GM18526 (cell line): ENCODE measurements around the gene PCSK5.

ENCODE experiments used
- POLR2A ChIP-seq: IDR thresholded peaks from 3 replicates; pipeline ENCODE4 v1.6.1; 2011; ENCODE audit not compliant: insufficient read length; ENCODE audit errors: extremely low read depth

PCSK5 gene

DNA sequence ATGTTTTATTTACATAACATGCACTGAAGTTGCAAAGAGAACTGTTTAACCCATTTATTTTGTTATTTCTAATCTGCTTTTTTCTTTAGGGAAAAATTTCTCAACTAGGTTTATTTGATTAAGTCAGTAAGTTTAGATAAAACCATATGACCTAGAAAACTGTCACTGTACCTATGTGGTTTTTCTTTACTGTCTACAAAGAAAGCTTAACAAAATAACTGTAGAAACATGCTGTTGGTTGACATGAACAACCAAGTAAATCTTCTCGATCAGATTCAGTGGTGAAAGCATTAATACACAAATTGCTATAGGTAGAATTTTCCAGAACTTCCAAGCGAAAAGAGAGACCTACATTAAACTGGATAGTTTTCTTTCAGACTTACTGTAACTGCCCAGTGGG lies 137.4 kb downstream of the PCSK5 start:
- TF ChIP-seq POLR2A: no peak

GRCh38 chr9:76032038-76032796 lies 141.7 kb downstream of the PCSK5 start:
- no peak for TF ChIP-seq POLR2A

DNA sequence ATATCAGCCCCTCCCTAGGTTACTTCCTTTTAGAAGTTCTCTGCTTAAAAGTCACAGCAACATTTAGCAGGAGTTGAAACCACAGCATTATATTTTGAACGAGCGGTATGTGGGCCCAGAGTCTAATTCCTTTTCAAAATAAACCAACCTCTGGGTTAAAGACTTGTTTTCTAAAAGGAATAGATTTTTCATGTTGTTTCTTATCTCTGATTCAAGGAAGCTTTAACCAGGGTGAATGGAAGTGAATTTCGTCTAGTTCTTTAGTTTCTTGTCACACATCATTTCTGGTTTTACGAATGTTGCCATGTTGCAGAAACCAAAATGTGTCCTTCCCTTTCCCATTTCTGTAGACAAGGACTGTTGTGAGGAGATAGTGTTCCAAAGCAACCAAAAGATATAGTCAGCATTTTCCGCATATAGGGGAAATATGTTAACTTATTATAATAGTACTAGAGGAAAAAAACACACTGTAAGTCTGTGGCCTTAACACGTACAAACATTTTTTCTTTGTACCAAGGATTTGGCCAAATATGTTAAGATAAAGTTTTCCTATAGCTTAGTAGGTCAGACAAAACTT lies 142.4 kb downstream of the PCSK5 start:
- no peak for TF ChIP-seq POLR2A

GRCh38 chr9:76034049-76034448 lies 143.6 kb downstream of the PCSK5 start:
- TF ChIP-seq POLR2A: no peak

GRCh38 chr9:76036762-76037161 lies 146.3 kb downstream of the PCSK5 start:
- no peak for TF ChIP-seq POLR2A

GRCh38 chr9:76037587-76038225 lies 147.2 kb downstream of the PCSK5 start:
- no peak for TF ChIP-seq POLR2A

DNA sequence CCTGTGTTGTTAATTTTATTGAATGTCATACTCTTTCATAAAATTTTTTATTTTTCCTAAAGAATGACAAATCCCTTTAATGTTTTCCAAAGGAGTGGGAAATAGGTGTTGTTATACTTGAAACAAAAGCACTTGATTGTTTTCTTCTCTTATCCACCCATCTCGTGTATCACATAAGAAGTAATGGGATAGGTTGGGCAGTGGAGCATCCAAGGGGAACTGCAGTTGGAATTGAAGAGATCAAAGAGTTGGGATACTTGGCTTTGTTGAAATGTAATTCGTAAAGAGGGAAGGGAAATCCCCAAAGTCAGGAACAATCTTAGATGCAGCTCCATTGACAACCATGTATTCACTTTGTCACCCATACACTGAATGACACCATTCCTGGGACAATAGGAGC lies 148.0 kb downstream of the PCSK5 start:
- no peak for TF ChIP-seq POLR2A

DNA sequence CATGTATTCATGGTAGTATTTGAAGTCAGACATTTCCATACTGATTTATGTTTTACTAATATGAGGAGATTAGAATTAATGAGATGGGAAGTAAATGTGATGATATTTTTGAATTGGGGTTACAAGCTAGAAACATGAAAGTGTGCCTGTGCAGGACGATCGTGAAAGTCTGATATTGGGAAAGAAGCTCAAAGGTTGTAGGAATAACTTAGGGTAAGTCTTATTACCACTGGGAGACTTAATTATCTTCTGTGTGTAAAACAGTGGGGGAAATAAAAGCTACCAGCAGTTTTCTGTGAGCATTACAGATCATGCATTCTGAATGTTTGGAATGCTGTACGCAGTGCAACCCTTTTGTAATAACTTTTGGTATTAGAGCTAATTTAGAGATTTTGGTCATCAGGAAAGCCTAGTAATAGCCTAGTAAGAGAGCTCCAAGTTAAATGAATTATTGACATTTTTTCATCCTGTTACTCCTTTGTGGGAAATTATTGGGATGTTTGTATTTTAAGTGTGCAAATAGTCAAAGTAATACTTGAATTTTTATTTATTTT lies 153.9 kb downstream of the PCSK5 start:
- TF ChIP-seq POLR2A: no peak

GRCh38 chr9:76045221-76045620 lies 154.7 kb downstream of the PCSK5 start:
- no peak for TF ChIP-seq POLR2A

DNA sequence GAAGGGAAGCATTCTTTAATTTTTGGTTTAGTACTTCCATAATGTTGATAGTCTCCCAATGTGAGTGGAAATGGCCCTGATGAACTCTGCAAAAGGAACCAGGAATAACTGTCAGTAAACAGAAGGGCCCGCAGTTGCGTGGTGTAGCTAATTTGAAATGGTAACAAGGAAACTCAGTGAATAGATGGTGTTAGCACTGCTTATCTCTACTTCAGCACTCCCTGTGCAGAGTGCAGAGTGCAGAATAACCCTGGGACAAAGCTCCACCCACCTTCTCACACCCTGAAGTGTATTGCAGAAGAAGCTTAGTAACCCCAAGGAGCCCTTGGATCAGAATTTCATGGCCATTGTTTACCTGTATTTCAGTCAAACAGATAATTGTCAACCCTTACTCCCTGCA lies 158.9 kb downstream of the PCSK5 start:
- no peak for TF ChIP-seq POLR2A

- no peak for TF ChIP-seq POLR2A
Measured at GRCh38 chr9:76067696-76068095, 177.2 kb downstream of the PCSK5 start.

DNA sequence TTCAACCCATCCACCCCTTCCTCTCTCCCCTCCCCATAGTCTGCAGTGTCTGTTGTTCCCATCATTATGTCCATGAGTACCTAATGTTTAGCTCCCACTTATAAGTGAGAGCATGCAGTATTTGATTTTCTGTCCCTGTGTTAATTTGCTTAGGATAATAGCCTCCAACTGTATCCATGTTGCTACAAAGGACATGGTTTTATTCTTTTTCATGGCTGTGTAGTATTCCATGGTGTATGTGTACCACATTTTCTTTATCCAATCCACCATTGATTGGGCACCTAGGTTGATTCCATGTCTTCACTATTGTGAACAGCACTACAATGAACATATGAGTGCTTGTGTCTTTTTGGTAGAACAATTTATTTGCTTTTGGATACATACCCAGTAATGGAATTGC lies 187.1 kb downstream of the PCSK5 start:
- no peak for TF ChIP-seq POLR2A

- TF ChIP-seq POLR2A: no peak
Measured at GRCh38 chr9:76082057-76082456, 191.6 kb downstream of the PCSK5 start.

- no peak for TF ChIP-seq POLR2A
Measured at GRCh38 chr9:76085596-76085995, 195.1 kb downstream of the PCSK5 start.

- no peak for TF ChIP-seq POLR2A
Measured at GRCh38 chr9:76086539-76086938, 196.1 kb downstream of the PCSK5 start.

DNA sequence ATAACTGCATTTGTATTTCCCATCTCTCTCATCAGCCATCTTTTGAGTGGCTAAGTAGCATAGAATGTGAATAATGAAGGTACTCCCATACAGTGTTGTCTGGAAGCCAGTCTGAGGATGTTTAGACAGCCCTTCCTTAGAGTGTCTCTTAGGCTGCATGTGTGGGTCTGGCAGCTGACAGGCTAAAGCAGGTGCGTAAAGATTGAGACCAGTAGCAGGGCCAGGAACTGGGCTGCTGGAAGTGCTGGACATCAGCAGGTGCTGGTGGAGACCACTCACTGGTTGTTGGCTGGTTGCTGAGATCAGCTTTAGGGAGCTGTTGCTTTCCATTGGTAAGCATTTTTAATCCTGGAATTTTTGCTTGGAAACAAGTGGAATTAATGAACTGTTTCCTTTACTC lies 197.5 kb downstream of the PCSK5 start:
- TF ChIP-seq POLR2A: no peak

- TF ChIP-seq POLR2A: no peak
Measured at GRCh38 chr9:76090330-76090729, 199.9 kb downstream of the PCSK5 start.

- TF ChIP-seq POLR2A: no peak
Measured at GRCh38 chr9:76090909-76091308, 200.4 kb downstream of the PCSK5 start.
